Bone marrow (tissue), 2 donors: ENCODE results near the gene ZNRF3.
"Not testable (repeated sequence)": the region's sequence is repeated elsewhere in the genome, so short reads cannot be mapped to it uniquely, and the experiment has no call there.

Experiments
- DNase-seq, 2 donors: peaks; one replicate each; lab custom pipeline; 2025; lab: John Stamatoyannopoulos, UW

Gene ZNRF3

DNA sequence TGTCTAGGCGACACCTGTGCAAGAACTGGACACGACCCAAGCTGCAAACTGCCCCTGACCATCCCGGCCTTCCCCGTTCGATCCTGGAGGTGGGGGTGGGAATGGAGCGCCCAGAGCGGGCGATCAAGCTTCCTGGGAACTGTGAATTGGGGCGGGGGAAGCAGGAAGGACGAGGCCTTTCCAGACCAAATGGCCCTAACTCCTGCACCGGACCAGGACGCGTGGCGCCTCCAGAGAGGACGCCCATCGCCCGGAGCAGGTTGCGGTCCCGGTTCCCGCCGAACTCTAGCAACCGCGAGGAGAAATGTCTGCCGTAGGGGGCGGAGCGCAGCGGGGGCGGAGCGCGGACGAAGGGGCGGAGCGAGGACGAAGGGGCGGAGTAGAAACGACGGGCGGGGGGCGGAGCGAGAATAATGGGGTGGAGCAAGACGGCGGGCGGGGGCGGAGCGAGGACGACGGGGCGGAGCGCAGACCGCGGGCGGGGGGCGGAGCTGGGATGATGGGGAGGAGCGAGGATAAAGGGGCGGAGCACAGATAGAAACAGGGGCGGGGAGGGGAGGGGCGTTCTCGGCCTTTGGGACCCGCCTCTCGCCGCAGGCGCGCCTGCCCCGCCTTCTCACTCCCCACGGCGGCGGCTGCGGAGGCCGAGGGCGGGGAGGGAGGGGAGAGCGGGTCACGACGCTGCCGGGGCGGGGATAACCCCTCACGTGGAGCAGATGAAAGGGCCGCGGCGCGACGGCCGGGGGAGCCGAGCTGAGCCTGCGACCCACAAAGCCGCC is at the start of gene ZNRF3:
Gene ZNRF3, plus strand, starts transcription at position 695 of the 779 bp plus-strand sequence. CDS start 195 bp downstream, outside the sequence.
- DNase-seq, result peak; percentile 81 to 94

- DNase-seq, result no peak
These were observed 47.7 kb upstream of the ZNRF3 start for GRCh38 chr22:28835630-28836189.

DNA sequence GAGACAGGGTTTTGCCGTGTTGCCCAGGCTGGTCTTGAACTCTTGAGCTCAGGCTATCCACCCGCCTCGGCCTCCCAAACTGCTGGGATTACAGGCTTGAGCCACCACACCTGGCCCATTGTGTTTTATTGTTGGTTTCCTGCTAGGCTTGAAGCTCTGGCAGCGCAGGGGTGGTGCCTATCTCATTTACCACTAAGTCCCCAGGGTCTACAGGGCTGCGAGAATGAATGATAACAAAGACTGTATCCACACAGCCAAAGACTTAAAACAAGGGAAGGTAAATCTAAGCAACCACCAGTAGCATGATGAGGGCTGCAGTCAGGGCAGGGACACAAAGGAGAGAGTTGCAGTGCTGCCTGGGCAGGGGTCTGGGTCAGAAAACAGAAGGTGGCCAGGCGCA is 45.7 kb upstream of the ZNRF3 start:
- DNase-seq, result no peak

DNA sequence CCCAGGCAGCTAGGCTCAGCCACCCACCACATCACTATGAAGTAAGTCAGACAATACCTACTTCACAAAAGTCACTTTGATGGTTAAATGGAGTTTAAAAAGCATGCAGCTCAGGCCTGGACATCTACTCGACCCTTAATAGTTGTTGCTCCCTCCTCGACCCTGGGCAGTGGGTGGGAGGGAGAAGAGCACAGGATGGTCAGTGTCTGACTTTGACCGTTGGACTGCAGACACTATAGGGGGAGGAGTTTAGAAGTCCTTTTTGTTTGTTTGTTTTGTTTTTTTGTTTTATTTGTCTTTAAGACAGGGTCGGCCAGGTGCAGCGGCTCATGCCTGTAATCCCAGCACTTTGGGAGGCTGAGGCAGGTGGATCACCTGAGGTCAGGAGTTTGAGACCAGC is 44.4 kb upstream of the ZNRF3 start:
- DNase-seq, result no peak

GRCh38 chr22:28841111-28841510 is 42.3 kb upstream of the ZNRF3 start:
- DNase-seq, result no peak

GRCh38 chr22:28843633-28844032 is 39.7 kb upstream of the ZNRF3 start:
- no peak for DNase-seq

DNA sequence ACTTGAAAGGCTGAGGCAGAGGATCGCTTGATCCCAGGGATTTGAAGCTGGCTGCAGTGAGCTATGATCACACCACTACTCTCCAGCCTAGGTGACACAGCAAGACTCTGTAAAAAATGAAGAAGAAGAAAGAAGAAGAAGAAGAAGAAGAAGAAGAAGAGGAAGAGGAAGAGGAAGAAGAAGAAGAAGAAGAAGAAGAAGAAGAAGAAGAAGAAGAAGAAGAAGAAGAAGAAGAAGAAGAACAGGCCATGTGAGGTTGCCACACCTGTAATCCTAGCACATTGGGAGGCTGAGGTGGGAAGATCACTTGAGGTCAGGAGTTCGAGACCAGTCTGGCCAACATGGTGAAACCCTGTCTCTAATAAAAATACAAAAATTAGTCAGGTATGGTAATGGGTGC is 39.1 kb upstream of the ZNRF3 start:
- not testable (repeated sequence) for DNase-seq

DNA sequence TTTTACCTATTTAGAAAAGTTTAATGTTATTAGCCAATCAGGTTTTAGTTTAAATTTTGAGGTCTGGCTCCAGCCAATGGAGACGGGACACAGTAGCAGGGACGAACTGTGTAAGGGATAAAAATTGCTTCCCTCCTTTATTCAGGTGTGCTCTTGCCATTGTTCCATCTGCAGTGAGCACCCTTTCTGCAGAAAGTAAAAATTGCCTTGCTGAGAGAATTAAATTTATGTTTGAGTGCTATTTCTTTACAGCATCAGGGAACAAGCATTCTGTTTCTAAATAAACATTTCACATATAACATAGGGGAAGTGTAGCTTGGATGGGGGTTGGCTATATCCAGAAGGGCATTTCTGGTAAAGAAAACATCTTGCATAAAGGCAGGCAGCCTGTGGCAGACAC is 36.4 kb upstream of the ZNRF3 start:
- DNase-seq, result no peak

- DNase-seq, result peak in 1 of 2 donors; percentile 60
These were observed 27.8 kb upstream of the ZNRF3 start for GRCh38 chr22:28855355-28856094.

GRCh38 chr22:28856095-28856455 is 27.3 kb upstream of the ZNRF3 start:
- no peak for DNase-seq

DNA sequence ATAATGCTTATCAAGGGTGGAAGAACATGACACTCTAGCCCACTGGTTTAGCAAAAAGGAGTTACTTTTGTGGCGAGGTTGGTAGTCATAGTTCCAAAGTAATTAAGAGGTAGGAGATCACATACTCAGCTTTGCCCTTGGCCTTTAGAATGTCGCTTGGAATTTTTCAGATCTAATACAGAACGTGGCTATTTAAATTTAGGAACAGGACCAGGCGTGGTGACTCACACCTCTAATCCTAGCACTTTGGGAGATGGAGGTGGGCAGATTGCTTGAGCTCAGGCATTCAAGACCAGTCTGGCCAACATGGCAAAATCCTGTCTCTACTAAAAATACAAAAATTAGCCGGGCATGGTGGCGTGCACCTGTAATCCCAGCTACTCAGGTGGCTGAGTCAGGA is 26.1 kb upstream of the ZNRF3 start:
- DNase-seq, result no peak

- DNase-seq, result no peak
These were observed 18.3 kb upstream of the ZNRF3 start for GRCh38 chr22:28864878-28865596.

GRCh38 chr22:28867191-28867590 is 16.2 kb upstream of the ZNRF3 start:
- no peak for DNase-seq

- peak in 1 of 2 donors; percentile 55 for DNase-seq
These were observed 15.0 kb upstream of the ZNRF3 start for GRCh38 chr22:28868389-28868788.

- DNase-seq, result no peak
These were observed 13.6 kb upstream of the ZNRF3 start for GRCh38 chr22:28869736-28870135.

- no peak for DNase-seq
These were observed 10.0 kb upstream of the ZNRF3 start for GRCh38 chr22:28873183-28873963.

- DNase-seq, result no peak
These were observed 9.3 kb upstream of the ZNRF3 start for GRCh38 chr22:28874061-28874460.

GRCh38 chr22:28874811-28875320 is 8.5 kb upstream of the ZNRF3 start:
- no peak for DNase-seq

DNA sequence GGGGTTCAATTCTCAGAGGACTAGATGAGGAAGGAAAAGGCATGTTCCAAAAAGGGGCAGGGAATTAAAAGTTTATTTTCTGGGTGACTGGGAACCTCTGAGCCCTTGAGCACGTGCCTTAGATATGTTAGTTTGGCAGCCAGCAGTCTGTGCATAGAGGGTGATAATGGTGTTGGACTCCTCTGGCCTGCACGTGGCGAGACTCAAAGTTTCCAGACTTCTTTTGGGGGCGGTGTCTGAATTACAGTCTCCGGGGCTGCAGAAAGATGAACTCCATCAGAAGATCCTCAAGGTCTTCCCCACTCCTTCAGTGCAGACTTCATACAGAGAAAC is 861 bp upstream of the ZNRF3 start:
- no peak for DNase-seq

DNA sequence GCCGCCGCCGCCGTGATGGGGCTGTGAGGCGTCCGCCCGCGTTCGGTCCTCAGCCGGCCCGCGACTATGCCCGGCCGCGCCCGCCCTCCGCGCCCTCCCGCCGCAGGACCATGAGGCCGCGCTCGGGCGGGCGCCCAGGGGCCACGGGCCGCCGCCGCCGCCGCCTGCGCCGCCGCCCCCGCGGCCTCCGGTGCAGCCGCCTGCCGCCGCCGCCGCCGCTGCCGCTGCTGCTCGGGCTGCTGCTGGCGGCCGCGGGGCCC is 215 bp downstream of the ZNRF3 start:
- no peak for DNase-seq

DNA sequence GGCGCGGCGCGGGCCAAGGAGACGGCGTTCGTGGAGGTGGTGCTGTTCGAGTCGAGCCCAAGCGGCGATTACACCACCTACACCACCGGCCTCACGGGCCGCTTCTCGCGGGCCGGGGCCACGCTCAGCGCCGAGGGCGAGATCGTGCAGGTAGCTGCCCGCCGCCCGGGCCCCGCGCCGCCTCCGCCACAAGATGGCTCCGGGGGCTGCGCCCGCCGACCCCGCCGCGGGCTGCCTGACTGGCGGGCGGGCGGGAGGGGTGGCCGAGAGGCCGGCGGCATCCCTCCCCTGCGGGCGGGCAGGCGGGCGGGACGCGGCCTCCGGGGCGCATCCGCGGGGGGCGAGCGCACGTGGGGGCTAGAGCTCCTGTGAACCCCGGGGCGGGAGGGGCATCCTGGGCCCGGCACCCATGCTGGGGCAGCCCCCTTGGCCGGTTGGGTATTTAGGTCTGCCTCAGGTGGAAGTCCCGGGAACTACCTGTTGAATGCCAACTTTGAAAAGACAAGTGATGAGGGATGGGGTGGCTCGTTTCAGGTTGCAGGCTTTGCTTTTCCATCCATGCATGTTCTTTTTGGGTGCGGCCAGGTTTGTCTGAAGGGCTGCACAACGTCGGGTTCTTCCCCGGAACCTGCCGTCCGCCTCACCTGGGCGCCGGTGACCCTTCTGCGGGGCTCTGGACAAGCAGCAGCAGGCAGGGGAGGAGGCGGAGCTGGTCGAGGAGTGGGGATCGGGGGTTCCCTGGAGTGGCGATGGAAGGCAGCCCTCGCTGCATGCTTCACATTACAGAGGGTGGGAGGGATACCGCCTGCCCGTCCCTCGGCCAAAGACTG is 760 bp downstream of the ZNRF3 start:
- DNase-seq, result no peak
